CD4-positive, alpha-beta T cell treated with Interleukin-4 for 4 hours (primary cell): Measurements from ENCODE around the gene TRRAP.

Experiments
- DNase-seq: peaks from one replicate; pipeline ENCODE4 v3.0.0-alpha.2; 2020

Gene TRRAP

GRCh38 chr7:98907570-98907969 is 29.2 kb downstream of the TRRAP start:
- DNase-seq, result no peak

DNA sequence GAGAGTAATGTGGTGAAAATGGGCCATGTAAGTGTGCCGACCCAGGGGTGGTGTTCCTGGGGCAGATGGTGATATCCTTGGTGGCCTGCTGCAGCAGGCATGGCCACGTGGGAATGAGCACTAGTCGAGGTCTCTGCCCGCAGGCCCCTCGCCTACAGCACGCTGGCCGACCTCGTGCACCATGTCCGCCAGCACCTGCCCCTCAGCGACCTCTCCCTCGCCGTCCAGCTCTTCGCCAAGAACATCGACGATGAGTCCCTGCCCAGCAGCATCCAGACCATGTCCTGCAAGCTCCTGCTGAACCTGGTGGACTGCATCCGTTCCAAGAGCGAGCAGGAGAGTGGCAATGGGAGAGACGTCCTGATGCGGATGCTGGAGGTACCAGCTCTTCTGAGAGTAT is 30.3 kb downstream of the TRRAP start:
- no peak for DNase-seq

DNA sequence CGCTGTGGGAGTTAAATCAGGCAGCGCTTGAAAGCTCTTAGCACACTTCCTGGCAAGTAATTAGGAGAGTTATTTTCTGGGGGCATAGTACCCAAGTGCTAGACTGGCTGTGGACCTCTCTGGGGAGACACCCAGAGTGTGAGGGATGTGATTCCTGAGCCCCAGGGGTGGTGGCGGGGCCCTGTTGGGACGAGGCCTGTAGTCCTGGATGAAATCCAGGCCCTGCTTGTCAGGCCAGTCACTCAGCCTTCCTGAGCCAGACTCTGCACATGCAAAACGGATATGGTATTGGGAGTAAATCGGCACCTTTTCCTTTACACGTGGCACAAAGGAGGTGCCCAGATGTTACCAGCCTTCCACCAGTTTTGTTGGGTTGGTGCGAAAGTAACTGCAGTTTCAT is 31.2 kb downstream of the TRRAP start:
- DNase-seq, result no peak

- no peak for DNase-seq
Measured at GRCh38 chr7:98910427-98910826, 32.1 kb downstream of the TRRAP start.

DNA sequence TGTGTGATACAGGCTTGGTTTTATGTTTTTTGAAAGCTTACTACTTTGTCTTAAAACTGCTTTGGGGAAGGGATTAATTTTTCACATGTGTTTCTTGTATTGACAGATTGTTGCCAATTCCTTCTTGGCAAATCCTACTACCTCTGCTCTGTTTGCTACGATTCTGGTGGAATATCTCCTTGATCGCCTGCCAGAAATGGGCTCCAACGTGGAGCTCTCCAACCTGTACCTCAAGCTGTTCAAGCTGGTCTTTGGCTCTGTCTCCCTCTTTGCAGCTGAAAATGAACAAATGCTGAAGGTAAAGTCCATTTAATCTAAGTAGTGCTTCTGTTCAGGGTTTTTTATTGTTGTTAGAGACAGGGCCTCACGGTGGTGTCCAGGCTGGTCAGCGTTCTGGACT is 33.6 kb downstream of the TRRAP start:
- DNase-seq, result no peak

DNA sequence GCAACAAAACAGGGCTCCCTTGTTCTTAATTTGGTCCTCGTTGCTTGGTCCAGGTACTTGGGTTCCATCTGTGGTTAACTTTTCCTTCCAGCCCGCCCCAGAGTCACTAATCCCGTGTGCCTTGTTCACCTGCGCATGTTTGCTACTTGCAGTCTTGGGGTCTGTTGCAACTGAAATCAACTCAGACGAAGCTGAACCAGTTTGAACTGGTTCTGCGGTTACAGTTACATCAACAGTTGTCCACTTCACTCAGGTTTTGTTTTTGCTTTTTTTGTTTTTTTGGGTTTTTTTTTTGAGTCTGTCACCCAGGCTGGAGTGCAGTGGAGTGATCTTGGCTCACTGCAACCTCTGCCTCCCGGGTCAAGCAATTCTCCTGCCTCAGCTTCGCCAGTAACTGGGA is 34.7 kb downstream of the TRRAP start:
- DNase-seq, result no peak

GRCh38 chr7:98913612-98914011 is 35.3 kb downstream of the TRRAP start:
- no peak for DNase-seq

DNA sequence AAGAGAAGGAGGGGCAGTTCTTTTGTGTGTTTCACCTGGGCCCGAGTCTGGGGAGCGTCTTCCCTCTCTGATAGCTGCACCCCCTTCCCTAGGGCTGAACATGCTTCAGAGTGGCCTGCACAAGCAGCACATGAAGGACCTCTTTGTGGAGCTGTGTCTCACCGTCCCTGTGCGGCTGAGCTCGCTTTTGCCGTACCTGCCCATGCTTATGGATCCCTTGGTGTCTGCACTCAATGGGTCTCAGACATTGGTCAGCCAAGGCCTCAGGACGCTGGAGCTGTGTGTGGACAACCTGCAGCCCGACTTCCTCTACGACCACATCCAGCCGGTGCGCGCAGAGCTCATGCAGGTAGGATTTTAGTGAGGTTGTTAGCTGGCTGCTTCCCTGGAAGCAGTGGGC is 39.0 kb downstream of the TRRAP start:
- DNase-seq, result no peak

GRCh38 chr7:98921608-98922372 is 43.5 kb downstream of the TRRAP start:
- DNase-seq, result no peak

GRCh38 chr7:98922392-98923187 is 44.3 kb downstream of the TRRAP start:
- DNase-seq, result no peak

GRCh38 chr7:98923512-98923911 is 45.2 kb downstream of the TRRAP start:
- no peak for DNase-seq

- DNase-seq, result no peak
Measured at GRCh38 chr7:98927125-98927524, 48.8 kb downstream of the TRRAP start.

- peak; percentile 55 for DNase-seq
Measured at GRCh38 chr7:98930464-98930863, 52.1 kb downstream of the TRRAP start.

- DNase-seq, result peak; percentile 84
Measured at GRCh38 chr7:98930921-98931320, 52.6 kb downstream of the TRRAP start.

DNA sequence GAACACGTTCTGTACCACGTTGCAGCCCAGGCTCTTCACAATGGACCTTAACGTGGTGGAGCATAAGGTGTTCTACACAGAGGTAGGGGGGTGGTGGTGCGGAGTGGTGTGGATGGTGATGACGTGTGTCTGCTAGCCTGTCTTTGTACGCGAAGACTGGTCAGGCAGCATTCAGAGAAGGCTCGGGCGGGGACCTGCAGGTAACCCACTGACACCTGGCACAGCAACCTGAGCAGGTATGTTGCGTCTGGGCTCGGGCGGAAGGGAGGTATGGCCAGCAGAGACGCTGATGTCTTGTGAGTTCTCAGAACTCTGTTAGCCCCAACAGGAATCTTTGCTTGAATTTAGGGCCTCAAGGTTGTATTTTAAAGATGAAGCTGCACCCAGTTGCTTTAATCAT is 55.0 kb downstream of the TRRAP start:
- DNase-seq, result no peak

DNA sequence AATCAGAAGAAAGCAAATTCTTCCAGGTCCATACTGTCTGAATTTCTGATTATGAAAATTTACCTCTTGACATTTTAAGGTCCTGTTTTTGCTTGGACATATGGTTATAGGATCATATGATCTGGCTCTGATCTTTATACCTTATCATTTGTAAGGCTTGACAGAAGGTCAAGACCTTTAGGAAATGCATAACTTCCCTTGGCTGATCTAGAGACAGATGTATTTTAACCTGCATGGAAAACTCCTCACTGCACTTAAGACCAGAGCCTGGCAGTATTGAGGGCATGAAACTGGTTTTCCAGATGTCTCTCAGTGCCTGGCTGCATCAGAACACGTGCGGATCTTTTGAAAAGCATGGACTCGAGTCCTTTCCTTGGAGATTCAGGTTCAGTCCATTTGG is 55.9 kb downstream of the TRRAP start:
- DNase-seq, result no peak

- no peak for DNase-seq
Measured at GRCh38 chr7:98935811-98936210, 57.5 kb downstream of the TRRAP start.

DNA sequence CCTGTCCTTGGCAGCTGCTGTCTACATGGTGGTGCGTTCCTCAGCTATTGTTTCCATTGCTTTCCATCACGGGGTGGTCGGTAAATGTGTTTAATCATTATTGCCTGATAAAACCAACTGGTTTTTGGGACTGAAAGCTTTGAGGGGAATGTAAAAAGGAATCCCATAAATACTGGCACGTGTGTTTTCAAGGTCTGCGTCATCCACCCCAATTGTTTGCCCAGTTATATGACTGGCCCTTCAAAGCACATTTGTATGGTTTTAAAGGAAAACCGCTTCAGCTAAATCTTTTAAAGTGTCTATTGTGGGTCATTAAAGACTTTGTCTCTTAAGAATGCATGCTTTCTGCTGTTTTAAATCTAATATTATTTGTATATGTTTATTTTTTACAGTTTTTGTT is 65.0 kb downstream of the TRRAP start:
- no peak for DNase-seq

DNA sequence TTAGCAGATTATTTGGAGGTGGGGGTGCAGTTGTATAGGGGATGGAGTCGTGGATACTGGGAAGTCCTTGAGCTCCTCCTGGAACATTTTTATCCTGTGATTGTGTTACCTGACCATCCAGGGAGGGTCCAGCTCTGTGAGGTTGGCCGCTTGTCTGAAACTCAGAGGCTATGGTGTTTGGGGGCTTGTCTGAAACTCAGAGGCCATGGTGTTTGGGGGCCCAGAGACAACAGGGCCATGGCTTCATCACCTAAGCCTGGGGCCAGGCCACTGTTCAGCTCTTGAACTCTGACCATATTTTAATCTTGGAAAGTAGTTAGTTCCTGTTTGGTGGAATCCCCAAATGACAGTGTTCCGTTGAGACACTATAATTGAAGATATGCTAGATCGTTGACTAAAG is 66.1 kb downstream of the TRRAP start:
- DNase-seq, result no peak

DNA sequence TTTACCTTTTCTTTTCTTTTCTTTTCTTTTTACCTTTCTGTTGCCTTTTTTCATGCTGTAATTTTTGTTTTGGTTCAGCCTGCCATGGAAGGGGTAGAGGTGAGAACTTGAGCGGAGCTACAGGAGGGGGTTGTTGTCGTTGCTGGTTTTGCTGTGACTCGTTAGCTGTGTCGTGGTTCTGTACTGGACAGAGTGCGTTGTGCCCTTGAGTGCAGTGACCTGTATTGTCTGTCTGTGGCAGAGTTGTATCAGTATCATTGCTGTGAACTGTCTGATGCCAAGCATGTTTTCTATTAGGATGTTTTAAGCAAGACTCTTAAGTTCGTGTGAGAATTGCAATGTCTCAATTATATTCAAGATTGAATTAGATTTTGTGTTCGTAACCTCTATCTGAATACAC is 67.5 kb downstream of the TRRAP start:
- DNase-seq, result no peak

DNA sequence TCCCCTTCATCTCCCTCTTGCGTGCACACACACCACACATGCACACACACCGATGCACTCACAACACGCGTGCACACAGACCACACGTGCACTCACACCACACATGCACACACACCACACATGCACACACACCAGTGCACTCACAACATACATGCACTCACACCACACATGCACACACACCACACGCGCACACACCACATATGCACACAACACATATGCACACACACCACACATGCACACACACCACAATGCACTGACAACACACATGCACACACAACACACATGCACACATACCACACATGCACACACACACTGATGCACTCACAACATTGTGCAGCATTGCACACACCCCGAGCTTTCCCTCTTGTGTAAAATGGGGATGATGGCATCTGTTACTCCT is 68.1 kb downstream of the TRRAP start:
- no peak for DNase-seq

GRCh38 chr7:98949336-98950044 is 71.2 kb downstream of the TRRAP start:
- DNase-seq, result no peak

- DNase-seq, result no peak
Measured at GRCh38 chr7:98955992-98956391, 77.7 kb downstream of the TRRAP start.

- DNase-seq, result no peak
Measured at GRCh38 chr7:98956469-98956868, 78.1 kb downstream of the TRRAP start.
